K562 (cell line): ENCODE data around the gene MRPL22. TPM values are rescaled to one million over a fixed set of nuclear protein-coding genes. Genes with fewer than 3 reads are reported as not detected.

ENCODE experiments used
- ATAC-seq: fragments of 200-7000 bp; cut with Tn5 transposase; 3 replicates; pipeline ENCODE4 v1.9.1; 2020; ENCODE audit warnings: moderate library complexity
- BruUV-seq: library from RNA; stranded (reverse); fragments of 400-500 nt; replicated peaks from 2 replicates; lab custom pipeline; 2021; lab: Mats Ljungman, UMichigan
- CTCF ChIA-PET: fragments of 300-600 bp; formaldehyde crosslinking; extraction: SDS; loops from one replicate; lab custom pipeline; 2021; ENCODE audit warnings: low intra/inter-chr PET ratio; lab: Yijun Ruan, JAX
- POLR2A ChIA-PET: fragments of 300-600, 350-650 bp; sonication (Branson Sonifier 250); formaldehyde crosslinking; extraction: SDS; loops from one replicate; lab custom pipeline; 2021; ENCODE audit warnings: antibody characterized with exemption, inconsistent platforms; lab: Yijun Ruan, JAX
- DNase-seq, 4 experiments: peaks; one replicate each; pipeline versions ENCODE4 v3.0.0 to v3.0.0-alpha.2; 2011 to 2018; ENCODE audit warnings: low spot score in 3 of 4, mixed read lengths in 3 of 4; ENCODE audit errors: extremely low read depth in 1 of 4
- FAIRE-seq: peaks from 2 replicates; lab custom pipeline; 2011; peaks lifted over from hg19 to GRCh38; lab: Jason Lieb, UNC
- H2AFZ ChIP-seq: 2 replicates; pipeline ENCODE4 v1.6.0; 2011; ENCODE audit warnings: low read depth, low read length, control low read depth, inconsistent platforms
- H3K27ac ChIP-seq: fragments of 200-600 bp; 3 replicates; pipeline ENCODE4 v1.8.0; 2011; ENCODE audit warnings: low read depth, mild to moderate bottlenecking, control low read depth, inconsistent platforms, low read length, moderate library complexity, mixed read lengths; ENCODE audit errors: extremely low read depth
- H3K27me3 ChIP-seq, 2 experiments: fragments of 300-600 bp in 1 of 2; 2 replicates in 1 of 2; 3 replicates in 1 of 2; pipeline versions ENCODE4 v1.6.0 to v1.8.0; 2011; ENCODE audit warnings: inconsistent platforms in 2 of 2, low read length in 2 of 2, mild to moderate bottlenecking in 1 of 2, mixed read lengths in 1 of 2, moderate library complexity in 1 of 2; ENCODE audit not compliant: control insufficient read depth in 2 of 2, insufficient read depth in 2 of 2
- H3K36me3 ChIP-seq: fragments of 300-600 bp; 3 replicates; pipeline ENCODE4 v1.8.0; 2011; ENCODE audit warnings: mild to moderate bottlenecking, low read length, inconsistent platforms; ENCODE audit not compliant: control insufficient read depth, insufficient read depth
- H3K4me1 ChIP-seq, 2 experiments: fragments of 200-600 bp in 1 of 2; replicated peaks in 1 of 2; 2 replicates in 1 of 2; 3 replicates in 1 of 2; pipeline versions ENCODE4 v1.5.1 to v1.8.0; 2011; ENCODE audit warnings: inconsistent platforms in 2 of 2, low read length in 2 of 2, mild to moderate bottlenecking in 1 of 2, mixed read lengths in 1 of 2, moderate library complexity in 1 of 2; ENCODE audit not compliant: control insufficient read depth in 2 of 2, insufficient read depth in 2 of 2
- H3K4me2 ChIP-seq: 2 replicates; pipeline ENCODE4 v1.6.1; 2011; ENCODE audit warnings: low read length, control low read depth, inconsistent platforms, mixed read lengths; ENCODE audit not compliant: insufficient read depth
- H3K4me3 ChIP-seq: fragments of 200-600 bp; sonication (generic), shearing (Covaris generic); 2 replicates; pipeline ENCODE4 v1.5.1; 2016; ENCODE audit warnings: control low read depth, inconsistent platforms
- H3K79me2 ChIP-seq: fragments of 200-600 bp; 3 replicates; pipeline ENCODE4 v1.8.0; 2011; ENCODE audit warnings: low read length, inconsistent platforms; ENCODE audit not compliant: control insufficient read depth, insufficient read depth
- H3K9ac ChIP-seq, 2 experiments: 2 replicates each; pipeline versions ENCODE4 v1.6.0 to v1.6.1; 2011; ENCODE audit warnings: low read depth in 2 of 2, low read length in 2 of 2, control low read depth in 1 of 2, inconsistent platforms in 1 of 2, mild to moderate bottlenecking in 1 of 2, mixed read lengths in 1 of 2; ENCODE audit not compliant: insufficient read depth in 1 of 2
- H3K9me1 ChIP-seq: one replicate; pipeline ENCODE4 v1.6.0; 2011; ENCODE audit warnings: inconsistent platforms, mild to moderate bottlenecking, low read length, moderate library complexity; ENCODE audit not compliant: control insufficient read depth, insufficient read depth
- H3K9me3 ChIP-seq: replicated peaks from 2 replicates; pipeline ENCODE4 v1.5.1; 2011; ENCODE audit warnings: low read depth, low read length, inconsistent platforms; ENCODE audit not compliant: control insufficient read depth, insufficient read depth
- H4K20me1 ChIP-seq: replicated peaks from 2 replicates; pipeline ENCODE4 v1.6.1; 2011; ENCODE audit warnings: low read length, inconsistent platforms, mixed read lengths; ENCODE audit not compliant: control insufficient read depth, insufficient read depth
- CBFA2T2 ChIP-seq: fragments of 450-650 bp; conservative IDR thresholded peaks from 2 replicates; pipeline ENCODE4 v1.6.1; 2017; ENCODE audit warnings: mild to moderate bottlenecking
- CBFA2T3 ChIP-seq: fragments of 450-650 bp; IDR thresholded peaks from 2 replicates; pipeline ENCODE4 v1.6.1; 2017
- MBD2 ChIP-seq: sonication (generic); IDR thresholded peaks from 2 replicates; pipeline ENCODE4 v1.6.1; 2016; ENCODE audit warnings: low read depth, borderline replicate concordance
- POU5F1 ChIP-seq: fragments of 150-350 bp; IDR thresholded peaks from 2 replicates; pipeline ENCODE4 v1.6.1; 2014; ENCODE audit warnings: borderline replicate concordance, low read length, low read depth, mild to moderate bottlenecking; ENCODE audit not compliant: partially characterized antibody
- TAL1 ChIP-seq: fragments of 450-650 bp; IDR thresholded peaks from 2 replicates; pipeline ENCODE4 v1.6.1; 2016; ENCODE audit warnings: mild to moderate bottlenecking
- TEAD4 ChIP-seq, 2 experiments: sonication (generic) in 1 of 2; formaldehyde crosslinking in 1 of 2; IDR thresholded peaks; 2 replicates each; pipeline versions ENCODE4 v1.6.1 to v1.8.0; 2012 to 2022; ENCODE audit warnings: borderline replicate concordance in 1 of 2, inconsistent platforms in 1 of 2, low read length in 1 of 2, mild to moderate bottlenecking in 1 of 2, missing genetic modification reagents in 1 of 2
- WGBS: fragments of 100-300 bp; shearing (Covaris generic); methylation state at CpG from one replicate; pipeline ENCODE4 v1.1.6; 2016; ENCODE audit warnings: low coverage, mixed read lengths; ENCODE audit not compliant: insufficient coverage; ENCODE audit errors: missing lambda C conversion rate; 5-methylcytosine and 5-hydroxymethylcytosine counted together
- in situ Hi-C: fragments of 300-500 bp; cut with MboI; formaldehyde crosslinking; loops from 4 replicates; pipeline ENCODE4 v1.15.0; 2018; ENCODE audit warnings: inconsistent platforms, mixed read lengths
- intact Hi-C: fragments of 100-400 bp; cut with micrococcal nuclease; formaldehyde crosslinking; loops from 2 replicates; pipeline ENCODE4 v1.14.2; 2022
- polyA plus RNA-seq, 8 experiments: library from polyadenylated mRNA; depleted of rRNA in 4 of 8; stranded (reverse) in 5 of 8; unstranded in 3 of 8; fragments of >200 nt; fragmentation: Nextera tagmentation in 2 of 8; fragmentation: Illumina TruSeq in 1 of 8; extraction: Ambion mirVana in 2 of 8; extraction: Trizol in 1 of 8; gene quantifications; 2 replicates each; pipeline versions ENCODE4 v1.2.1 to v1.2.3, GENCODE V29; 2011 to 2014; ENCODE audit warnings: inconsistent platforms in 1 of 8, missing spikeins in 1 of 8
- total RNA-seq, 7 experiments: library from RNA; depleted of rRNA in 6 of 7; stranded (reverse); fragments of >200 nt in 6 of 7; fragmentation: Illumina TruSeq in 2 of 7; extraction: Trizol in 2 of 7; gene quantifications; 2 replicates each; pipeline versions ENCODE4 v1.2.1 to v1.2.3, GENCODE V29; 2011 to 2021; ENCODE audit warnings: low replicate concordance in 1 of 7

MRPL22 gene
- total and polyA plus RNA-seq, 9 of the 15 experiments (the other 6 are each of a cell fraction or from before 2014, with no cell fraction given), result 41.1 to 424 (median 102) TPM

- Histone ChIP-seq H3K9me3 (no peaks in the 10 kb centered on the region), H3K4me1 (peaks cover 0 to 14% of the 10 kb centered on the region in 2 experiments; a peak in 4 of 5 replicates), H3K27me3 (peaks cover 18 to 37% of the 10 kb centered on the region in 2 experiments; a peak in 4 of 5 replicates), H3K27ac (no peak overlapping the region), H4K20me1 (no peaks in the 10 kb centered on the region), H3K9ac (no peak overlapping the region), H3K4me3 (no peak overlapping the region), H3K36me3 (no peaks in the 10 kb centered on the region), H3K4me2 (no peak overlapping the region), H2AFZ (no peak overlapping the region), H3K79me2 (no peaks in the 10 kb centered on the region), H3K9me1 (no peaks in the 10 kb centered on the region)
- intact Hi-C loops, result no loop called here
- in situ Hi-C loops, result loop anchor here (10.0 kb wide), 1 partner anchor 370 kb away; no protein-coding TSS in a partner anchor
- DNase-seq (no peak), FAIRE-seq (no peak), ATAC-seq (no peak)
- BruUV-seq, result no TSS peak
- 0% methylated on average over 6 of the region's 6 CpGs for WGBS
- POLR2A ChIA-PET, result interaction anchor here (0.6 to 1.9 kb wide), 2 partner anchors 8 to 179 kb away, joined by 3 to 6 read pairs; no protein-coding TSS in a partner anchor
- 0 out of 2 replicates have a peak, but pooled peaks have one; percentile 26 for TF ChIP-seq TAL1
- TF ChIP-seq TEAD4 (IDR thresholded peaks at IDR 0.05; ENCODE audit: low read length), result peak; percentile 35; the same call in 1 of the 2 replicates
- no peak for TF ChIP-seq TEAD4 (CRISPR knock-in tag; IDR thresholded peaks at IDR 0.05; ENCODE audit: borderline replicate concordance)
- no peak for TF ChIP-seq POU5F1
- no peak for TF ChIP-seq MBD2
- peak; percentile 42; the same call in 1 of the 2 replicates for TF ChIP-seq CBFA2T3
- peak; percentile 25; the same call in 1 of the 2 replicates for TF ChIP-seq CBFA2T2
- CTCF ChIA-PET, result no interaction called here
Measured at GRCh38 chr5:155015239-155015638, 74.4 kb downstream of the MRPL22 start.
